ENCODE data around the gene AGPAT1. TPM values are rescaled to one million over a fixed set of nuclear protein-coding genes. Genes with fewer than 3 reads are reported as not detected.
"Not testable (repeated sequence)": the region's sequence is repeated elsewhere in the genome, so short reads cannot be mapped to it uniquely, and the experiment has no call there.

The AGPAT1 gene
- total RNA-seq, 1 experiment from 2014 or later: 29.6 TPM

DNA sequence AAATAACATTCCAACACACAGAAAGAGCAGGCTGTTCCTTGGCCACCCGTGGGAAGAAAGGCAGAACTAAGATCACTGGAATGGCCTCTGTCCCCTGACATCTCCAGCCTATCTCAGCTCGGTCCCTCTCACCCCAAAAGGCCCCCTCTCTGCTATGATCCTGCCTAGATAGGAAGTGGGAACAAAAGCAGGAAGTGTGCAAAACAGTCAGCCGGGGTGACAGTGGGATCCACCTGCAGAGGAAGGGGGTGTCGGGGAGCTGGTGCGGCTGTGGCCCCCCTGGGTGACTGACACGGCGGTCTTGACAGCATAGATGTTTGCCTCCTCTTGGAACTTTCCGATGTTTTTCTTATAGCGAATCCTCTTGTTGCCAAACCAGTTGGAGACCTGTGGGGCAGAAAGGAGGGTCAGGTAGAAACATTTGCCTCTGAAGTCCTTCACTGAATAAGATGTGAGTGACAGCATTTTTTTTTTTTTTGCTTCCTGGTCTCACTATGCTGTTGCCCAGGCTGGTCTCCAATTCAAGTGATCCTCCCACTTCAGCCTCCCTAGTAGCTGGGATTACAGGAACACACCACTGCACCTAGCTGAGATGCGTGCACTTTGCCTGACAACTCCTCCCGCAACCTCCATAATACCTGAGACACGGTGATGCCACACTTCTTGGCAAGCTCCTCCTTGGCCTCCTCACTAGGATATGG lies 11.3 kb upstream of the AGPAT1 start:
- no peak for DNase-seq (ENCODE audit: low spot score)

DNA sequence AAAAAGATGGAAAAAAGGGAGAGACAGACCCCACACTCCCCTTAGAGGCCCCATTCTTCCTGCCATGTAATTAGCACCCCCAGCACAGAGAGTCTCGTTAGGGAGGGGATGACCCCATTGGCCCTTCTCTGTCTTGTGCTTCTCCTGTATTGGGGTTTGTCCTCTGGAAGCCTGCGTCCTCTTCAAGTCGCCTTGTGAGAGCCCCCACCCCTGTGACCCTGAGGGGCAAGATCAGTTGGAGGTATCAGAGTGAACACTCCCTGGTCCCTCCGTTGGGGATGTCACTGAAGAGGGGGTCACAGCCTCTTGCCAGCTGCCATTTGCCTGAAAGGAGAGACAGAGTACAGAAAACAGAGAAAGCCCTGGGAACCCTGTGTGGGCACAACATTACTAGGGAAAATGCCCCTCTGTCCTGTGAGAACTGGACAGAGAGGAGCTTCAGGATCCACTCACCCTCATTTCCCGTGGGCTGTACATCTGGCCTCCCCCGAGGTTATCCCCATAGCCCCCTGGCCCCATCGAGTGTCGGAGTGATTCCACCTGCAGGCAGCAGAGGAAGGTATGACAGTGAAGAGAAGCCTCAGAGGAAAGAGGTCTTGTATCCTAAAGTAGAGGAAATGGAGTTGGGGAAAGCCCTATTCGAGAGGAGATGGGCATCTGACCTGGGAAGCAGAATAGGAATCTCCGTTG lies 10.4 kb upstream of the AGPAT1 start:
- DNase-seq (ENCODE audit: low spot score): not testable (repeated sequence)

DNA sequence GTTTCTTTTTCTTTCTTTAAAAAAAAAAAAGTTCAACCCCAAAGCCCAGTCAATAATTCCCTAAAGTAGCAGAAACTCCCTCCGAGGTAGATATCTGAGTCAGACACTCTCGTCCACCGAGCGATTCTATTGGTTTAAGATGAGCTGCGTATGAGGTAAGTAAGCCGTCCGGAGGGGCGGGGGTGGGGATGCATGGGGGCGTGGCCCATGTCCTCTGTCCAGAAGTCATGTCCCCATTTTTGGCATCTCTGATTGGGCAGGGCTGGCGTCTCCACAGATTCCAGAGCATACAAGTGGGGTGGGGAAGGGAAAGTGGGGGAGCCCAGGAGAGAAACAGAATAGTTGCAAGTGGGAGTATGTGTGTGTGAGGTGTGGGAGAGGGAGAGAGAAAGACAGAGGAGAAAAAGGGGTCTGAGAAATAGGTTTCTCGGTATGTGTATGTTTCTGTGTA lies 9.8 kb upstream of the AGPAT1 start:
- peak; percentile 91 for DNase-seq (ENCODE audit: low spot score)

- no peak for DNase-seq (ENCODE audit: low spot score)
These were observed 8.3 kb upstream of the AGPAT1 start, which contains the start of gene AGER for GRCh38 chr6:32184084-32184640. TSS of gene AGER (minus strand) at chr6:32184253. CDS start at chr6:32184222, 31 bp downstream.

- DNase-seq (ENCODE audit: low spot score): no peak
These were observed 7.7 kb upstream of the AGPAT1 start for GRCh38 chr6:32183483-32184083.

- no peak for DNase-seq (ENCODE audit: low spot score)
These were observed 7.1 kb upstream of the AGPAT1 start for GRCh38 chr6:32183030-32183429.

GRCh38 chr6:32182555-32182981 lies 6.7 kb upstream of the AGPAT1 start:
- no peak for DNase-seq (ENCODE audit: low spot score)

- DNase-seq (ENCODE audit: low spot score): no peak
These were observed 6.1 kb upstream of the AGPAT1 start for GRCh38 chr6:32181915-32182529.

GRCh38 chr6:32181148-32181702 lies 5.3 kb upstream of the AGPAT1 start:
- no peak for DNase-seq (ENCODE audit: low spot score)

DNA sequence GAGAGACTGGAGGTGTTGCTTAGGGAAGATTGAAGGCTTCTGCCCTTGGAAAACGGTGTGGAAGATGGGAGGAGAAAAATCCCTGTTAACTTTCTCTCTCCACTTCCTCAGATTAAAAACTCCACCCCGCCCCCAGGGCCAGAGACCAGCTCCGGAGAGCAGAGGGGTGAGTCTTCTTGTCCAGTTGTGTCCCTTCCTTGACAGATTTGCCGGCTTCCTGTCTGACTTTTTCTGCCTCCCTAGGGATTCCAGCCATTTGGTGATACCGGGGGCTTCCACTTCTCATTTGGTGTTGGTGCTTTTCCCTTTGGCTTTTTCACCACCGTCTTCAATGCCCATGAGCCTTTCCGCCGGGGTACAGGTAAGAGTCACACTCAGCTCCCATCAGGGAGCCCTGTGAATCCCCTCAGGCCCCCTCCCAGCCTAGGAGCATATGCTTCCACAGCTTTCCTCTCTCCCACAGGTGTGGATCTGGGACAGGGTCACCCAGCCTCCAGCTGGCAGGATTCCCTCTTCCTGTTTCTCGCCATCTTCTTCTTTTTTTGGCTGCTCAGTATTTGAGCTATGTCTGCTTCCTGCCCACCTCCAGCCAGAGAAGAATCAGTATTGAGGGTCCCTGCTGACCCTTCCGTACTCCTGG lies 4.0 kb upstream of the AGPAT1 start:
- DNase-seq (ENCODE audit: low spot score): no peak

- DNase-seq (ENCODE audit: low spot score): no peak
These were observed 2.9 kb upstream of the AGPAT1 start for GRCh38 chr6:32178547-32179440.

DNA sequence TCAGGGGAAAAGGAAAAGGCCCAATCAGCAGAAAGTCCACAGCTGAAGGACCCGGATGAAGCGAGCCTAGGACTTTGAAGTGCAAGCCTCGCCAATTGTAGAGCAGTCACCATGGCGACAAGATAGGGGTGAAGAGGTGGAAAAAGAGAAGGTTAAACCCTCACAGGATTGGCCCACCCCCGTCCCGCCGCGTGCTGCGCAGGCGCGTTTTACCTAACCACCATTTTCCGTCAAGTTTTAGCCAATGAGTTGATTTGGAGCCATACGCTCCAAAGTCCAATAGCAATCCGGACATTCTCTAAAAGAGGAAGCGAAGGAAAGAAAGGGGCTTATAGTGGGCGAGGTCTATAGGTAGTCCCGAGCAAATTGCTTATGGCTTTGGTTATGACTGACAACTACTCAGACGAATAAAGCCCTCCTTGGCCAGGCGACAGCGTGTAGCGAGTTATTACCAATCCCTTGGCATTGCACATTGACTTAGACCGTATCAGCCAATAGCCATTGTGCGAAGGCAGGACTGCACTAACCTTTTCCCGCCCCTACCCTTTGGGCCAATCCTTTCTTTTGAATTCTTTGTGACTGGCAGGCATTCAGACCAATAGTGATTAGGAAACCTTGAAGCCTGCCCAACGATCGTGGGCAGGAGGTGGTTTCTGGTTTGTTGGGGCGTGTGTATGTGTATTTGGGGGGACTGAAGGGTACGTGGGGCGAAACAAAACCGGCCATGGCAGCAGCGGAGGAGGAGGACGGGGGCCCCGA lies 2.1 kb upstream of the AGPAT1 start, which contains the start of gene RNF5:
Gene RNF5, plus strand, starts transcription at position 618 of the 759 bp plus-strand sequence. Its CDS starts 107 bp downstream, at position 725.
- DNase-seq (ENCODE audit: low spot score): peak; percentile 100

- DNase-seq (ENCODE audit: low spot score): no peak
These were observed 1.4 kb upstream of the AGPAT1 start for GRCh38 chr6:32177183-32177787.

DNA sequence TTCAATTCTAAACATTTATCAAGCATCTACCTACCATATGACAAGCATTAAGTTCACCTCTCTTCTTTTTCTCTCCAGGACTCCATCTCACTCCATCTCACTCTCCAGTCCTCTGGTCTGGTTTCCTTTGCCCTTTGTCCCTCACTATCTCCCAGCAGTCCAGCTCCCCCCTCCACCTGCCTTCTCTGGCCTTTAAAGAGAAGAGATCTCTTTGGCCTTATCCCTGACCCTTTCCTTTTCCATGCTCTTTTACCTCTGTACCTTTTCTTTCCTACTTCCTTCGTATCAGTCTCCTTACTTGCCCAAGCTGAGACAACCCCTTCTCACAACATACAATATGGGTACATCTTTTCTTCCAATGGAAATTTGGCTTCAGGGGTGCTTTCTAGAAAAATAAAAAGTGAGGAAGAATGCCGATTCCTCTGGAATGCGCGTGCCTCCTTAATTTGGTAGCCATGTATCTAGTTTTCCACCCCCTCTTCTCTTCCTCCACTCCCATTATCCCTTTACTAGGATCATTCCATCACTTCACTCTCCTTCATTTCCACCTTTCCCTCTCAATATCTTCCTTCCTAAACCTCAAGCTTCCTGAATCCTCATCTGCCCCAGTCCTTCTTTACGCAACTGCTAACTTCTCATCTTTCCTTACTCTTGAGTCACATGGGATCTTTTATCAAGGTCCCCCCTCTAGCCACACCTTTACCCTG lies 745 bp upstream of the AGPAT1 start:
- peak; percentile 37 for DNase-seq (ENCODE audit: low spot score)

- DNase-seq (ENCODE audit: low spot score): no peak
These were observed 568 bp downstream of the AGPAT1 start for GRCh38 chr6:32175322-32175710.

DNA sequence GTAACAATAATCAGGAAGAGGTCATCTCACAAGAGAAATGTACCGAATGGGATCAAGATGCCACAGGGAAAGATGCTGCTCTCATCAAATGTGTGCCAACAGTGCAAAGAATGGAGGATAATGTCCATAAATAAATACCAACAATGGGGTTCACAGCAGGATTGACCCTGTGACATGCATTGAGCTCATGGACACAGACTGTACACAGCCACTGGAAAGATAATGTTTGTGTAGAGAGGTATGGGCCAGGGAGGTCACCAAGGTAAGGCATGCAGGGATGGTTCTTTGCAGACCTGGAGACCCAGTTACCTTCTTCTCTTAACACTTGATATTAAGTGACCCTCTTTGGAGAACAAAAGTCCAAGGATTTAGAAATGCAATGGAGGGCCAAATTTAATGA lies 1.5 kb downstream of the AGPAT1 start:
- DNase-seq (ENCODE audit: low spot score): no peak

DNA sequence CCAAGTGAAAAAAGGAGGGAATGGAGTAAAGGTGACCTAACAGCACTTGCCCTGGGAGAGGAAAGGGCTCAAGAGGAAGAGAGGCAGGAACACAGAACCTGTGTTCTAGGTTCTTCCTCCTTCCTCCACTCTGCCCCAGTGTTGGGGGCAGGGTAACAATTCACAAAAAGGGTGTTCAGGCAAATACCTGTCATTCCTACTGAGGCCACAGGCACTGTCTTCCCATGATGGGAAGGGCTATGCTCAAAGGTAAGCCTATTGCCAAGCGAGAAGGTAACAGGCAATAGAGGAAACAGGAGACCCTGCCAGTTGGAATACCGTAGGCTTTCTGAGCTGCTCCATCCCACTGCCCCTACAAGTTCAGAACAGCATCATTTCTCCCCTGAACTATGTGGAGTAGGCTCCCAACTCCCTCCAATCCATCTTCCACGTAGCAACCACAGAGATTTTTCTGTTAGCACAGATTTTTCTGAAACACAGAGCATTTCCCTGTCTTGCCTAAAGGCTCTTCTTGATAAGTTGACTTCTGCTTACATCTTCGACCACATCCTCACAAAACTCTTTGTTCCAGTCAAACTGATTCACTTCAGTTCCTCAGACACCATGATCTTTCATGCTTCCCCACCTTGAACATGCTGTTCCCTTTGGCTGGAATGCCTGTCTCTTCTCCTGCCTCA lies 2.7 kb downstream of the AGPAT1 start:
- no peak for DNase-seq (ENCODE audit: low spot score)

DNA sequence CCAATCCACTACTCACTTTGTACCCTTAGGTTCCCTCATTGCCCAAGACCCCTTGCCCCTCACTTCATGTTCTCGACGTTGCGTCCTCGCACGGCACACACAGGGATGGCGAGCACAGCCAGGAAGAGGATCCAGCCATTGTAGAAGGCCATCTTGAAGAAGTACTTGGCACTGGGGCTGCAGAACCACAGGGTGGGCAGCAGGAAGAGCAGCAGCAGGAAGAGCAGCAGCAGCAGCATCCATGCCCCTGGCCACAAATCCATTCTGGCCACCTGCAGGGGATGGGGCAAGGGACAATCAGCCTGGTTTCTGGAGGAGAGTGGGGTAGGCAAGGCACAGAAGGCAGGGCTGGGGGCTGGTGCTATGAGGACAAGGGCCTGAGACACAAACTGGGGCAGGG lies 4.7 kb downstream of the AGPAT1 start:
- no peak for DNase-seq (ENCODE audit: low spot score)

Measured in A172 (cell line).